OCI-LY1 (cell line): ENCODE results near the gene SDC1.

Experiments used
- H2AFZ ChIP-seq: fragments of 200-600 bp; sonication (generic), shearing (Covaris generic); 2 replicates; pipeline ENCODE4 v1.6.0; 2014; ENCODE audit warnings: antibody characterized with exemption, mild to moderate bottlenecking, low read length
- H3F3A ChIP-seq: fragments of 200-600 bp; sonication (generic), shearing (Covaris generic); 2 replicates; pipeline ENCODE4 v1.6.0; 2014; ENCODE audit warnings: mild to moderate bottlenecking, antibody characterized with exemption, low read length, moderate library complexity; ENCODE audit not compliant: insufficient read depth
- H3K27ac ChIP-seq: fragments of 200-600 bp; sonication (generic); 2 replicates; pipeline ENCODE4 v1.5.1; 2014; ENCODE audit warnings: low read length, mixed run types, mild to moderate bottlenecking, low read depth; ENCODE audit not compliant: poor library complexity, severe bottlenecking
- H3K27me3 ChIP-seq: fragments of 200-600 bp; sonication (generic); 2 replicates; pipeline ENCODE4 v1.6.0; 2014; ENCODE audit warnings: antibody characterized with exemption, mild to moderate bottlenecking, low read length, moderate library complexity; ENCODE audit not compliant: insufficient read depth
- H3K36me3 ChIP-seq: fragments of 200-600 bp; sonication (generic); 2 replicates; pipeline ENCODE4 v1.6.1; 2014; ENCODE audit warnings: mild to moderate bottlenecking, antibody characterized with exemption, low read length, moderate library complexity, mixed read lengths; ENCODE audit not compliant: insufficient read depth
- H3K4me1 ChIP-seq: fragments of 200-600 bp; sonication (generic); 2 replicates; pipeline ENCODE4 v1.5.1; 2014; ENCODE audit warnings: mild to moderate bottlenecking, low read length, moderate library complexity; ENCODE audit not compliant: insufficient read depth, severe bottlenecking
- H3K4me2 ChIP-seq: fragments of 200-600 bp; sonication (generic), shearing (Covaris generic); 2 replicates; pipeline ENCODE4 v1.6.1; 2014; ENCODE audit warnings: low read length
- H3K4me3 ChIP-seq: fragments of 200-600 bp; sonication (generic); 2 replicates; pipeline ENCODE4 v1.5.1; 2014; ENCODE audit warnings: low read length, low read depth, mild to moderate bottlenecking, mixed read lengths; ENCODE audit not compliant: poor library complexity, severe bottlenecking
- H3K79me2 ChIP-seq: fragments of 200-600 bp; shearing (Covaris generic); 2 replicates; pipeline ENCODE4 v1.6.1; 2016; ENCODE audit warnings: mixed run types, low read length, mixed read lengths; ENCODE audit not compliant: insufficient read depth
- H3K9ac ChIP-seq: fragments of 200-600 bp; sonication (generic), shearing (Covaris generic); 2 replicates; pipeline ENCODE4 v1.6.1; 2014; ENCODE audit warnings: mild to moderate bottlenecking, low read length, mixed read lengths
- H3K9me2 ChIP-seq: fragments of 200-600 bp; sonication (generic), shearing (Covaris generic); 2 replicates; pipeline ENCODE4 v1.6.1; 2014; ENCODE audit warnings: low read depth, mild to moderate bottlenecking, low read length, mixed read lengths
- H3K9me3 ChIP-seq: fragments of 200-600 bp; shearing (Covaris generic); 2 replicates; pipeline ENCODE4 v1.6.1; 2014; ENCODE audit warnings: low read length, mixed read lengths
- H4K20me1 ChIP-seq: fragments of 200-600 bp; sonication (generic), shearing (Covaris generic); 2 replicates; pipeline ENCODE4 v1.6.0; 2016; ENCODE audit warnings: mild to moderate bottlenecking, low read length; ENCODE audit not compliant: insufficient read depth
- CTCF ChIP-seq: fragments of 200-600 bp; sonication (generic), shearing (Covaris generic); IDR thresholded peaks from 2 replicates; pipeline ENCODE4 v1.5.1; 2017; ENCODE audit warnings: mild to moderate bottlenecking, antibody characterized with exemption, low read length, moderate library complexity, mixed read lengths
- EZH2 ChIP-seq: fragments of 200-600 bp; sonication (generic), shearing (Covaris generic); IDR thresholded peaks from 2 replicates; pipeline ENCODE4 v1.8.0; 2017; ENCODE audit warnings: borderline replicate concordance, mixed run types, mild to moderate bottlenecking, antibody characterized with exemption, low read length, moderate library complexity, mixed read lengths

SDC1 gene

DNA sequence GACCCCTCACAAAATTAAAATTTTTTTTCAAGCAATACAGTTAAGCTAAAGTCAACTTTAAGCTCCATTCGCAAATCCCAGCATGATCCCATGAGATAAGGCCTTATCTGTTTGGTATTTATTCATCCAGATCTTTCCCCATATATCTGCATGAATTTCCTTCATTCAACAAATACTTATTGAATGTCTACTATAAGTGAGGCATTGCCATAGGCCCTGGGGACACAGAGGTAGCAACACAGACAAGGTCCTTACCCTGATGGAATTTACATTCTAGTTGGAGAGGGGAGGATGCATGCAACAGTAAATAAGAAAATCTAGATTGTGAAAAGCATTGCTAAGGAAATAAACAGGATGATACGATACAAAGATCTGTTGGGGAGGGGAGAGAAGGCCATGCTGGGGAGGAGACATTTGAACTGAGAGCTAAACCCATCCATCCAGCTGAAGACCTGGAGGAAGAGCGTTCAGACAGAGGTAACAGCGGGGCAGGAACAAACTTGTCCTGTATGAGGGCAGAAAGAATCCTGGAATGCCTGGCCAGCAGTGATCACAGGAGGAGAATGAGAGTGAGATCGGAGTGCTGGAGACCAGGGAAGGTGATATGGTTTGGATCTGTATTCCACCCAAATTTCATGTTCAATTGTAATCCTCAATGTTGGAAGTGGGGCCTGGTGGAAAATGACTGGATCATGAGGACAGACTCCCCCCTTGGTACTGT lies 71.6 kb downstream of the SDC1 start:
- Histone ChIP-seq H3K36me3 (no peaks in the 10 kb centered on the region), H3K9ac (no peak overlapping the region), H3K4me1 (no peaks in the 10 kb centered on the region), H3K27ac (no peak overlapping the region), H3K9me3 (no peaks in the 10 kb centered on the region), H3K9me2 (no peaks in the 10 kb centered on the region), H3F3A (no peaks in the 10 kb centered on the region), H2AFZ (no peak overlapping the region), H3K4me2 (no peak overlapping the region), H3K4me3 (no peak overlapping the region), H3K79me2 (no peaks in the 10 kb centered on the region), H3K27me3 (no peaks in the 10 kb centered on the region), H4K20me1 (no peaks in the 10 kb centered on the region)
- TF ChIP-seq CTCF (no peak), EZH2 (no peak)

DNA sequence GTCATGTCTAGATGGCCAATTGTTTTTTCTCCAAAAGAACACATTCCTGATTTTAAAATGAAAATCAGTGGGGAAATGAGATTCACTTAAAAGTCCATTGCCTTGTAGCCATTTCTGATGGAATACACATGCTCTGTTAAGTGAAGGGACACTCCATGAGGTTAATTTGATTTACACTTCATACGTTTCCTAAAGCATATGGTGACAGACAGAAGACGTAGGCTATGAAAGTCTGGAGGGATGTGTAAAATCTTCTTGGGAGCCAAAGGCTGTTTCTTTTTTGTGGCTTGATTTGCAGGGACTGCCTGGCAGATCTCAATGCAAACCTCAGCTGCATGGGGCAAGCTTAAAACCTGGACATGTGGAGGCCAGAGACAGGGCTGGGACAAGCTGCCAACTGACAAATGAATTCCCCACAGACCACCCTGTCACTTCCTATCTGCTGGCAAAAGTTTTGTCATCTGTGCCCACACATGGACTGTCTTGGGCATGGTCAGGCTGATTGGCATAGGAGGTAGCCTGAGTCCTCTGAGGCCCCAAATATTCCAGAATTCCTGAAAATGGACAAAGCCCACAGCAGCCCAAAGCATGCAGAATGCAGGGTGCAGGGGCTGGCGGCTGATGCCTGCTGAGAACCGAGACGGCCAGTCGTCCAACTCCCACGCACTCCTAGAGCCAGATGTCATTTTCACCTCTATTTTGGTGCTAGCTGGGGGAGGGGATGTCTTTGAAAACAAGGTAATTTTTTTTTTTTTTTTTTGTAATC lies 73.9 kb downstream of the SDC1 start:
- H3K4me2 ChIP-seq, result no peak overlapping the region
- no peaks in the 10 kb centered on the region for H3F3A ChIP-seq
- H3K9ac ChIP-seq, result no peak overlapping the region
- no peaks in the 10 kb centered on the region for H3K9me2 ChIP-seq
- H3K27ac ChIP-seq, result no peak overlapping the region
- no peak for TF ChIP-seq CTCF
- TF ChIP-seq EZH2, result no peak
- H2AFZ ChIP-seq, result no peak overlapping the region
- no peaks in the 10 kb centered on the region for H4K20me1 ChIP-seq
- no peaks in the 10 kb centered on the region for H3K9me3 ChIP-seq
- no peaks in the 10 kb centered on the region for H3K36me3 ChIP-seq
- no peaks in the 10 kb centered on the region for H3K27me3 ChIP-seq
- no peaks in the 10 kb centered on the region for H3K4me1 ChIP-seq
- H3K4me3 ChIP-seq, result no peak overlapping the region
- H3K79me2 ChIP-seq, result no peaks in the 10 kb centered on the region
